BE2C (cell line): Measurements from ENCODE around the gene HIGD1A.

Source experiments
- DNase-seq: peaks from one replicate; pipeline ENCODE4 v3.0.0-alpha.2; 2020
- H3K27me3 ChIP-seq: fragments of 250-450 bp; sonication (Bioruptor Pico); 2 replicates; pipeline ENCODE4 v1.5.1; 2020; ENCODE audit warnings: mild to moderate bottlenecking
- H3K36me3 ChIP-seq: fragments of 250-450 bp; sonication (Bioruptor Pico); 2 replicates; pipeline ENCODE4 v1.5.1; 2020; ENCODE audit warnings: mild to moderate bottlenecking
- H3K4me1 ChIP-seq: fragments of 250-450 bp; sonication (Bioruptor Pico); 2 replicates; pipeline ENCODE4 v1.5.1; 2020
- H3K4me3 ChIP-seq: 2 replicates; pipeline ENCODE4 v1.5.1; 2011; ENCODE audit warnings: low read depth, low read length
- H3K9me3 ChIP-seq: fragments of 250-450 bp; sonication (Bioruptor Pico); 2 replicates; pipeline ENCODE4 v1.5.1; 2020
- TF ChIP-seq, protein P1 (sequence below): IDR thresholded peaks from 2 replicates; pipeline ENCODE4 v1.5.1; 2012; ENCODE audit warnings: mild to moderate bottlenecking, low read depth, low read length

Gene HIGD1A

DNA sequence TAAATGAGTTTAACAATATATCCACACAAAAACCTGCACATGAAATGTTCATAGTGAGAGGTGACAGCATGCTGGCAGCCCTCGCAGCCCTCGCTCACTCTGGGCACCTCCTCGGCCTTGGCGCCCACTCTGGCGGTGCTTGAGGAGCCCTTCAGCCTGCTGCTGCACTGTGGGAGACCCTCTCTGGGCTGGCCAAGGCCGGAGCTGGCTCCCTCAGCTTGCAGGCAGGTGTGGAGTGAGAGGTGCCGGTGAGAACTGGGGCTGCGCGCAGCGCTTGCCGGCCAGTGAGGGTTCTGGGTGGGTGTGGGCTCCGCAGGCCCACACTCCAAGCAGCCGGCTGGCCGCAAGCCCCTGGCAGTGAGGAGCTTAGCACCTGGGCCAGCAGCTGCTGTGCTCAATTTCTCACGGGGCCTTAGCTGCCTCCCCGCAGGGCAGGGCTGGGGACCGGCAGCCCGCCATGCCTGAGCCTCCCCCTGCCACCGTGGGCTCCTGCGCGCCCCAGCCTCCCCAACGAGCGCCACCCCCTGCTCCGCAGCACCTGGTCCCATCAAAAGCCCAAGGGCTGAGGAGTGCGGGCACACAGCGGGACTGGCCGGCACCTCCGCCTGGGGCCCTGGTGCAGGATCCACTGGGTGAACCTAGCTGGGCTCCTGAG is 34.7 kb downstream of the HIGD1A start:
- no peak for DNase-seq
- no peak overlapping the region for H3K4me3 ChIP-seq
- H3K9me3 ChIP-seq = no peaks in the 10 kb centered on the region
- H3K27me3 ChIP-seq = no peaks in the 10 kb centered on the region
- no peaks in the 10 kb centered on the region for H3K4me1 ChIP-seq
- TF ChIP-seq, protein P1, sequence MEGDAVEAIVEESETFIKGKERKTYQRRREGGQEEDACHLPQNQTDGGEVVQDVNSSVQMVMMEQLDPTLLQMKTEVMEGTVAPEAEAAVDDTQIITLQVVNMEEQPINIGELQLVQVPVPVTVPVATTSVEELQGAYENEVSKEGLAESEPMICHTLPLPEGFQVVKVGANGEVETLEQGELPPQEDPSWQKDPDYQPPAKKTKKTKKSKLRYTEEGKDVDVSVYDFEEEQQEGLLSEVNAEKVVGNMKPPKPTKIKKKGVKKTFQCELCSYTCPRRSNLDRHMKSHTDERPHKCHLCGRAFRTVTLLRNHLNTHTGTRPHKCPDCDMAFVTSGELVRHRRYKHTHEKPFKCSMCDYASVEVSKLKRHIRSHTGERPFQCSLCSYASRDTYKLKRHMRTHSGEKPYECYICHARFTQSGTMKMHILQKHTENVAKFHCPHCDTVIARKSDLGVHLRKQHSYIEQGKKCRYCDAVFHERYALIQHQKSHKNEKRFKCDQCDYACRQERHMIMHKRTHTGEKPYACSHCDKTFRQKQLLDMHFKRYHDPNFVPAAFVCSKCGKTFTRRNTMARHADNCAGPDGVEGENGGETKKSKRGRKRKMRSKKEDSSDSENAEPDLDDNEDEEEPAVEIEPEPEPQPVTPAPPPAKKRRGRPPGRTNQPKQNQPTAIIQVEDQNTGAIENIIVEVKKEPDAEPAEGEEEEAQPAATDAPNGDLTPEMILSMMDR = no peak
- no peaks in the 10 kb centered on the region for H3K36me3 ChIP-seq

DNA sequence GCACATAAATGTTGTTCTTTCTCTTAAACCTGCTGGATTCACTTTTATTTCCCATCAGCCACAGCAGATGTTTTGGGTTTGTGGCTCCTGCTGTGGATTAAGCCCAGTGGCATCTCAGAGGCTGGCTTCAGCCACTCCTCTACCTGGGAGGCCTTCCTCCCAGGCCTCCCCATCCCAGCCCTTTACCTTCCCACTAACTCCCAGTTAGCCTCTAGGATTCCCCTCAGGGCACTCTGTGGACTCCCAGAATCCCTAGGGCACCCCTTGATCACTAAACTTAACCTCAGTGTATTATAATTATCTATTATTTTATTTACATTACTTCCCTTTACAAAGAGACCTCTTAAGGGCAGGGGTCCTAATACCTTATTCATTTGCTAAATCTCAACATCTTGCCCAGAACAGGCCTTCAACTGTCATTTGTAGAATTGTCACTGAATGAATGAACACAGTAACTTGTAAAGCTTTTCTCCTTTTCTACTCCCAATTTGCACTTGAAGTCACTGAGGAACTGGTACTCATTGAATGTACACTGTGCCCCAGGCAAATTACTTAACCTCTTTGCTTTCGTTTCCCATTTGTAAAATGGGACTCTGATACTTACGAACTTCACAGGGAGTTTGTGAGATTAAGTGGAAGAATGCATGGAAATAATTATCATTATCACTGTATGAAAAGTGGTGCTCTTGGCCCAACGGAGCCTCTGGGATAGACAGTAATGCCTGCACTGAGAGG is 39.6 kb downstream of the HIGD1A start:
- no peak for DNase-seq
- H3K4me1 ChIP-seq = no peaks in the 10 kb centered on the region
- TF ChIP-seq, protein P1 = no peak
- H3K27me3 ChIP-seq = no peaks in the 10 kb centered on the region
- H3K9me3 ChIP-seq = no peaks in the 10 kb centered on the region
- H3K4me3 ChIP-seq = no peak overlapping the region
- H3K36me3 ChIP-seq = no peaks in the 10 kb centered on the region

GRCh38 chr3:42764115-42764514 is 40.2 kb downstream of the HIGD1A start:
- no peaks in the 10 kb centered on the region for H3K9me3 ChIP-seq
- H3K4me1 ChIP-seq = no peaks in the 10 kb centered on the region
- DNase-seq = no peak
- no peaks in the 10 kb centered on the region for H3K27me3 ChIP-seq
- TF ChIP-seq, protein P1 = no peak
- H3K4me3 ChIP-seq = no peak overlapping the region
- H3K36me3 ChIP-seq = no peaks in the 10 kb centered on the region

DNA sequence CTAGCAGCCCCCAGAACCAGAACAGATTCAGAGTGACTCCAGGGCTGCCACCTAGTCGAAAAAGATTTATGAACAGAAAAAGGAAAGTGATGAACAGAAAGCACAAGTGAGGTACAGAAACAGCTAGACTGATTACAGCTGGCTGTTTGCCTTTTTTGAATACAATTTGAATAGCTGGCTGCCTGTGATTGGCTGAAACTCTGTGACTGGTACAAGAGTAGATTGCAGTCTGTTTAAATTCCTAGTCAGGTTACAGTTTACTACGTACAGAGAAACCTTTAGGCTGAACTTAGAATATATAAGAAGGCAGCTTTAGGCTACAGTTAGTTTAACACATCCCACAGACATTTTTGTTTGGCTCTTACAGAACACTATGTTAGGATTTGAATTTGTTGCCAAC is 41.3 kb downstream of the HIGD1A start:
- no peak for DNase-seq
- TF ChIP-seq, protein P1 = no peak

GRCh38 chr3:42762046-42762724 is 42.1 kb downstream of the HIGD1A start:
- H3K27me3 ChIP-seq = no peaks in the 10 kb centered on the region
- no peak overlapping the region for H3K4me3 ChIP-seq
- H3K36me3 ChIP-seq = no peaks in the 10 kb centered on the region
- TF ChIP-seq, protein P1 = no peak
- DNase-seq = no peak
- no peaks in the 10 kb centered on the region for H3K4me1 ChIP-seq
- no peaks in the 10 kb centered on the region for H3K9me3 ChIP-seq

More for the DNA sequence above, 41.3 kb downstream of the HIGD1A start:
- Histone ChIP-seq H3K4me1 (no peaks in the 10 kb centered on the region), H3K36me3 (no peaks in the 10 kb centered on the region), H3K4me3 (no peak overlapping the region), H3K27me3 (no peaks in the 10 kb centered on the region), H3K9me3 (no peaks in the 10 kb centered on the region)
